CD14-positive monocyte (primary cell): ENCODE measurements around the gene CSMD2. TPM values are rescaled to one million over a fixed set of nuclear protein-coding genes. Genes with fewer than 3 reads are reported as not detected.

Experiments used
- DNase-seq, 3 donors: peaks; one replicate each; pipeline ENCODE4 v3.0.0-alpha.2; 2011 to 2022
- H2AFZ ChIP-seq: 2 replicates; pipeline ENCODE4 v1.6.0; 2012; ENCODE audit warnings: mild to moderate bottlenecking, low read depth, low read length, inconsistent platforms; ENCODE audit not compliant: insufficient read depth, poor library complexity, severe bottlenecking
- H3K27ac ChIP-seq, 2 donors: 1 replicate in 1 of 2; 2 replicates in 1 of 2; pipeline ENCODE4 v1.5.1; 2012 to 2013; ENCODE audit warnings: low read length in 2 of 2, control low read depth in 1 of 2, inconsistent platforms in 1 of 2, low read depth in 1 of 2, mild to moderate bottlenecking in 1 of 2
- H3K27me3 ChIP-seq, 2 donors: one replicate each; pipeline versions ENCODE4 v1.6.0 to v1.6.1; 2011 to 2013; ENCODE audit warnings: low read length in 2 of 2; ENCODE audit not compliant: control insufficient read depth in 2 of 2, insufficient read depth in 2 of 2
- H3K36me3 ChIP-seq, 2 donors: replicated peaks in 1 of 2; 1 replicate in 1 of 2; 2 replicates in 1 of 2; pipeline versions ENCODE4 v1.5.1 to v1.6.1; 2012 to 2013; ENCODE audit warnings: low read length in 2 of 2, control low read depth in 1 of 2, inconsistent platforms in 1 of 2, mild to moderate bottlenecking in 1 of 2; ENCODE audit not compliant: insufficient read depth in 2 of 2, control insufficient read depth in 1 of 2
- H3K4me1 ChIP-seq, 2 donors: 1 replicate in 1 of 2; 2 replicates in 1 of 2; pipeline versions ENCODE4 v1.5.1 to v1.6.1; 2012 to 2013; ENCODE audit warnings: low read length in 2 of 2, control low read depth in 1 of 2, inconsistent platforms in 1 of 2, mild to moderate bottlenecking in 1 of 2, moderate library complexity in 1 of 2; ENCODE audit not compliant: insufficient read depth in 2 of 2, control insufficient read depth in 1 of 2
- H3K4me2 ChIP-seq: replicated peaks from 2 replicates; pipeline ENCODE3; 2012; ENCODE audit warnings: low read length, moderate library complexity, mild to moderate bottlenecking; ENCODE audit not compliant: poor library complexity, severe bottlenecking; ENCODE audit errors: extremely low read depth
- H3K4me3 ChIP-seq, 3 experiments: fragments of 200-600 bp in 1 of 3; sonication (generic) in 1 of 3; replicated peaks in 1 of 3; 1 replicate in 2 of 3; 2 replicates in 1 of 3; pipeline ENCODE4 v1.5.1; 2011 to 2013; ENCODE audit warnings: low read length in 3 of 3, mild to moderate bottlenecking in 3 of 3, control low read depth in 2 of 3, low read depth in 2 of 3, inconsistent platforms in 1 of 3, moderate library complexity in 1 of 3
- H3K79me2 ChIP-seq: 2 replicates; pipeline ENCODE4 v1.6.0; 2012; ENCODE audit warnings: mild to moderate bottlenecking, control low read depth, inconsistent platforms, low read length, moderate library complexity; ENCODE audit not compliant: insufficient read depth
- H3K9ac ChIP-seq: 2 replicates; pipeline ENCODE4 v1.6.0; 2017; ENCODE audit warnings: low read length, mild to moderate bottlenecking; ENCODE audit not compliant: insufficient read depth, poor library complexity, severe bottlenecking
- H3K9me3 ChIP-seq, 2 donors: replicated peaks in 1 of 2; 1 replicate in 1 of 2; 2 replicates in 1 of 2; pipeline versions ENCODE4 v1.5.1 to v1.6.1; 2012 to 2013; ENCODE audit warnings: low read length in 2 of 2, control low read depth in 1 of 2; ENCODE audit not compliant: control insufficient read depth in 1 of 2, insufficient read depth in 1 of 2
- H4K20me1 ChIP-seq: 2 replicates; pipeline ENCODE4 v1.6.0; 2012; ENCODE audit warnings: mild to moderate bottlenecking, low read length, control low read depth, moderate library complexity; ENCODE audit not compliant: insufficient read depth
- H3K27ac Mint-ChIP-seq, 7 donors: one replicate each; pipeline ENCODE4 v1.8.0; 2020; ENCODE audit warnings: mild to moderate bottlenecking in 7 of 7, mixed read lengths in 7 of 7, moderate library complexity in 6 of 7, inconsistent platforms in 2 of 7
- H3K27me3 Mint-ChIP-seq, 3 donors: one replicate each; pipeline ENCODE4 v1.8.0; 2021 to 2022; ENCODE audit warnings: low read depth in 3 of 3, mild to moderate bottlenecking in 3 of 3, mixed read lengths in 3 of 3, moderate library complexity in 3 of 3, inconsistent platforms in 1 of 3
- H3K36me3 Mint-ChIP-seq, 2 donors: one replicate each; pipeline ENCODE4 v1.8.0; 2020; ENCODE audit warnings: mixed read lengths in 2 of 2, inconsistent platforms in 1 of 2, mild to moderate bottlenecking in 1 of 2
- H3K4me1 Mint-ChIP-seq: one replicate; pipeline ENCODE4 v1.8.0; 2020; ENCODE audit warnings: mild to moderate bottlenecking, mixed read lengths
- H3K4me3 Mint-ChIP-seq, 2 donors: one replicate each; pipeline ENCODE4 v1.8.0; 2020; ENCODE audit warnings: mild to moderate bottlenecking in 2 of 2, mixed read lengths in 2 of 2, moderate library complexity in 1 of 2
- H3K9me3 Mint-ChIP-seq, 7 donors: one replicate each; pipeline ENCODE4 v1.8.0; 2020 to 2022; ENCODE audit warnings: mixed read lengths in 7 of 7, mild to moderate bottlenecking in 6 of 7, moderate library complexity in 6 of 7, inconsistent platforms in 2 of 7
- WGBS: methylation state at CpG from one replicate; pipeline ENCODE4 v1.1.5; 2013; ENCODE audit warnings: missing lambda C conversion rate; ENCODE audit not compliant: insufficient coverage; 5-methylcytosine and 5-hydroxymethylcytosine counted together
- intact Hi-C, 2 donors: fragments of 100-400 bp; cut with micrococcal nuclease; formaldehyde crosslinking; loops; one replicate each; pipeline versions ENCODE4 v1.15.0 to v1.15.1; 2023
- polyA plus RNA-seq, 3 donors: library from polyadenylated mRNA; depleted of rRNA in 1 of 3; unstranded in 2 of 3; stranded (reverse) in 1 of 3; fragments of 300-500 nt in 2 of 3; fragments of >200 nt in 1 of 3; fragmentation: Illumina TruSeq in 2 of 3; gene quantifications; 1 replicate in 2 of 3; 2 replicates in 1 of 3; pipeline ENCODE4 v1.2.3, GENCODE V29; 2012 to 2021
- TF ChIP-seq, protein P1 (sequence below): fragments of 200-600 bp; IDR thresholded peaks from one replicate; pipeline ENCODE4 v1.8.0; 2022; ENCODE audit warnings: antibody characterized with exemption, mild to moderate bottlenecking

Gene CSMD2
- polyA plus RNA-seq, 3 donors, result 0.04 TPM; not detected in 2

GRCh38 chr1:33837635-33838034 lies 327.4 kb downstream of the CSMD2 start:
- Mint-ChIP-seq H3K4me3 (no peak overlapping the region), H3K27me3 (peaks cover 0 to 4% (median 1%) of the 10 kb centered on the region in 3 donors), H3K4me1 (no peaks in the 10 kb centered on the region), H3K27ac (no peak overlapping the region), H3K9me3 (peaks cover 0 to 15% (median 7%) of the 10 kb centered on the region in 7 donors), H3K36me3 (no peaks in the 10 kb centered on the region)
- Histone ChIP-seq H4K20me1 (no peaks in the 10 kb centered on the region), H3K9me3 (peaks cover 0 to 8% of the 10 kb centered on the region in 2 donors), H2AFZ (no peak overlapping the region), H3K9ac (no peak overlapping the region), H3K79me2 (no peaks in the 10 kb centered on the region), H3K4me3 (no peak overlapping the region), H3K4me2 (no peak overlapping the region), H3K27ac (no peak overlapping the region), H3K27me3 (peaks cover 0 to 2% of the 10 kb centered on the region in 2 donors), H3K4me1 (no peaks in the 10 kb centered on the region), H3K36me3 (no peaks in the 10 kb centered on the region)
- intact Hi-C loops, result no loop called here
- no peak for DNase-seq
- WGBS, result no CpG with 5 or more reads among the region's 3 CpGs
- TF ChIP-seq, protein P1, sequence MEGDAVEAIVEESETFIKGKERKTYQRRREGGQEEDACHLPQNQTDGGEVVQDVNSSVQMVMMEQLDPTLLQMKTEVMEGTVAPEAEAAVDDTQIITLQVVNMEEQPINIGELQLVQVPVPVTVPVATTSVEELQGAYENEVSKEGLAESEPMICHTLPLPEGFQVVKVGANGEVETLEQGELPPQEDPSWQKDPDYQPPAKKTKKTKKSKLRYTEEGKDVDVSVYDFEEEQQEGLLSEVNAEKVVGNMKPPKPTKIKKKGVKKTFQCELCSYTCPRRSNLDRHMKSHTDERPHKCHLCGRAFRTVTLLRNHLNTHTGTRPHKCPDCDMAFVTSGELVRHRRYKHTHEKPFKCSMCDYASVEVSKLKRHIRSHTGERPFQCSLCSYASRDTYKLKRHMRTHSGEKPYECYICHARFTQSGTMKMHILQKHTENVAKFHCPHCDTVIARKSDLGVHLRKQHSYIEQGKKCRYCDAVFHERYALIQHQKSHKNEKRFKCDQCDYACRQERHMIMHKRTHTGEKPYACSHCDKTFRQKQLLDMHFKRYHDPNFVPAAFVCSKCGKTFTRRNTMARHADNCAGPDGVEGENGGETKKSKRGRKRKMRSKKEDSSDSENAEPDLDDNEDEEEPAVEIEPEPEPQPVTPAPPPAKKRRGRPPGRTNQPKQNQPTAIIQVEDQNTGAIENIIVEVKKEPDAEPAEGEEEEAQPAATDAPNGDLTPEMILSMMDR, result no peak

DNA sequence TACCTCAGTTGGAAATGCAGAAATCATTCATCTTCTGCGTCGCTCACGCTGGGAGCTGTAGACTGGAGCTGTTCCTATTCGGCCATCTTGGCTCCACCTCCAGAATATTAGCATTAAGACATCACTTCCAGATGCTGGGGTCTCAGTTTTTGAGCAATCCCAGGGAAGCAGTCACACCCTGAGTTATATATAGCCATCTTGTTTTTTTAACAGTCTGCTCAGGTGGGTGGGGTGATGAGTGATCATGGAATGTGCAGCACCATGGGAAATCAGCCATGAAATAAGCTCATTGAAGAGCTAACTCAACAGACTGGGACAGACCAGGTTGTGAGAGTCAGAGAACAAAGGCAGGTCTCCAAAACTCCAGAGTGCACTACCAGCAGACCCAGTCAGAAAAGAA lies 328.1 kb downstream of the CSMD2 start:
- Mint-ChIP-seq H3K4me3 (no peak overlapping the region), H3K36me3 (no peaks in the 10 kb centered on the region), H3K4me1 (no peaks in the 10 kb centered on the region), H3K27ac (no peak overlapping the region), H3K9me3 (peaks cover 0 to 16% (median 7%) of the 10 kb centered on the region in 7 donors), H3K27me3 (peaks cover 0 to 4% (median 1%) of the 10 kb centered on the region in 3 donors)
- H3K27ac ChIP-seq, result no peak overlapping the region
- no peaks in the 10 kb centered on the region for H3K36me3 ChIP-seq
- no peaks in the 10 kb centered on the region for H4K20me1 ChIP-seq
- H3K4me1 ChIP-seq, result no peaks in the 10 kb centered on the region
- WGBS, result 98% methylated on average over 4 of the region's 4 CpGs
- peaks cover 0 to 8% of the 10 kb centered on the region in 2 donors for H3K9me3 ChIP-seq
- DNase-seq, result no peak
- TF ChIP-seq, protein P1, result no peak
- H3K27me3 ChIP-seq, result peaks cover 0 to 2% of the 10 kb centered on the region in 2 donors
- no peak overlapping the region for H3K9ac ChIP-seq
- no peaks in the 10 kb centered on the region for H3K79me2 ChIP-seq
- intact Hi-C loops, result no loop called here
- H3K4me3 ChIP-seq, result no peak overlapping the region
- no peak overlapping the region for H2AFZ ChIP-seq
- no peak overlapping the region for H3K4me2 ChIP-seq
